Activated effector memory CD4-positive, alpha-beta T cell treated with anti-CD3 and anti-CD28 coated beads, Interleukin-2, amount 50 U/mL, for 16 hours (primary cell): ENCODE data around the gene MYO7A.

Experiments
- DNase-seq: peaks from one replicate; pipeline ENCODE4 v3.0.0-alpha.2; 2020

The MYO7A gene

DNA sequence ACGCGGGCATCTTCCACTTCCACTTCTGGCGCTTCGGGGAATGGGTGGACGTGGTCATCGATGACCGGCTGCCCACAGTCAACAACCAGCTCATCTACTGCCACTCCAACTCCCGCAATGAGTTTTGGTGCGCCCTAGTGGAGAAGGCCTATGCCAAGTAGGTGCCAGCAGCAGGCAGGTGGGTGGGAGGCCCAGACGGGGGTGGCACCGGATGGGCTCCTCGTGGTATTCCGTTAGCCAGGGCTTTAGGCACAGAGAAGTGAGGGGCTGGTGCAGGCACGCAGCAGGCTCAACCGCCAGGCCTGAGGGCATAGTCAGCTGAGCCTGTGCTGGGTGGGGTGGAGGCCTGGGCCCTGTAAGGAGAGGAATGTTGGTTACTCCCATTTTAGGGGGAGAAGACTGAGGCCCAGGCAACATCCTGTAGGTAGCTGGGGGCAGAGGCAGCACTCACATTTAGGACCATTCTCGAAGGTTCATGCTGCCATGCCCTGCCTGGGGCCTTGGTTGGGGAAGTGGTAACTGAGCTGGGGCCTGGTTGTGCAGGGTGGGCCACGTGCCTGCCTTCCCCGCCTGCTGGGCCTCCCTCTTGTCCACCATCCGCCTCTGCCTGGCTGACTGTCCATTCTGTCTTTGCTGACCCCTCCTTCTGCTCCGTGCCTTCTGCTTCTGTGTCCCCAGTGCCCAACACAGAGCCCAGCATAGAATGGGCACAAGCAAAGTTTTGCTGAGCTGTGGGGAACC is 15.2 kb upstream of the MYO7A start:
- DNase-seq = no peak

DNA sequence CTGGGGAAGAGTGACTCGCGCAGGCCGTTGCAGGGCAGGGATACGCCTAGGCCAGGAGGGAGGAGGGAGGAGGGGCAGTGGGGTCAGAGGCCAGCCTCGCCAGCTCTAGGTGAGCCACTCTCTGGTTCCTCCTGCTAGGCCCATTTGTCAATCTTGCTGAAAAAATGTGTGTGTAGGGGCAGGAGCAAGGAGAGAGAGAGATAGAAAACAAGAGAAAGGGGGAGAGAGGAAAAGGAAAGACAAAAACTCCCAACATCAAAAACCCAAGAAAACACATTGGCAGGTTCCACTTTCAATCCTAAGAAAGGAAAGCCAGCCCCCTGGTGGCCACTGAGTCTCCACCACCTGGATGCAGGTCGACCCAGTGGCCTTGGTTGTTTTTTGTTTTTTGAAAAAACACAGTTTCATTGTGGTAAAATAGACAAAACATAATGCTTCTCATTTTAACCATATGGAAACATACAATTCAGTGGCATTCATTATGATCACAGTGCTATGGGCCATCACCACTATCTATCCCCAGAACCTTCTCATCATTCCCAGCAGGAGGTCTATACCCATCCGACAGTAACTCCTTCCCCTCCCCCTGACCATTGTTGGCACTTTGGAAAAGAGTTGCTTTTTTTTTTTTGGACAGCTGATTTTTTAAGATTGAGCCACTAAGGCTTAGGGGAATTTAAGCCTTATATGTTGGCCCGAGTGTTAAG is 14.5 kb upstream of the MYO7A start:
- no peak for DNase-seq

DNA sequence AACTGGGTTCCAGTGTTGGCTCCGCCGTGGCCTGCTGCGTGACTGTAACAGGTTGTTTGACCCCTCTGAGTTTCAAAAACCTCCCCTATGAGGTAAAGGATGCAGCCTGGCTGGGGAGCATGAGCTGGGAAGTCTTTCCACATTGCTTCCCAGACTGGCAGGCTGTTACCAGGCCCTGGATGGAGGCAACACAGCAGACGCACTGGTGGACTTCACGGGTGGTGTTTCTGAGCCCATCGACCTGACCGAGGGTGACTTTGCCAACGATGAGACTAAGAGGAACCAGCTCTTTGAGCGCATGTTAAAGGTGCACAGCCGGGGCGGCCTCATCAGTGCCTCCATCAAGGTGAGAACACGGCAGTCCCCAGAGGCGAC is 14.0 kb upstream of the MYO7A start:
- no peak for DNase-seq

DNA sequence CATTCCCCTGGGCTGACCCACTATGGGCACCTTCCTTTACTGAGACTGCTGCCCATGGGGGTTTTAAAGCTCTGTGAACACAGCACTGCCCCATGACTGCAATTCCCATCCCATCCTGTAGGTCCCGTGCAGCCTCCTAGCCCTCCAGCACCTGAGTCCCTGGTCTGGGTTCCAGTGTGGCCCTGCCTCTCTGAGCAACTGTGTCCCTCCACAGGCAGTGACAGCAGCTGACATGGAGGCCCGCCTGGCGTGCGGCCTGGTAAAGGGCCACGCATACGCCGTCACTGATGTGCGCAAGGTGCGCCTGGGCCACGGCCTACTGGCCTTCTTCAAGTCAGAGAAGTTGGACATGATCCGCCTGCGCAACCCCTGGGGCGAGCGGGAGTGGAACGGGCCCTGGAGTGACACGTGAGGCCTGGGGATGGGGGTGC is 12.8 kb upstream of the MYO7A start:
- DNase-seq = no peak

DNA sequence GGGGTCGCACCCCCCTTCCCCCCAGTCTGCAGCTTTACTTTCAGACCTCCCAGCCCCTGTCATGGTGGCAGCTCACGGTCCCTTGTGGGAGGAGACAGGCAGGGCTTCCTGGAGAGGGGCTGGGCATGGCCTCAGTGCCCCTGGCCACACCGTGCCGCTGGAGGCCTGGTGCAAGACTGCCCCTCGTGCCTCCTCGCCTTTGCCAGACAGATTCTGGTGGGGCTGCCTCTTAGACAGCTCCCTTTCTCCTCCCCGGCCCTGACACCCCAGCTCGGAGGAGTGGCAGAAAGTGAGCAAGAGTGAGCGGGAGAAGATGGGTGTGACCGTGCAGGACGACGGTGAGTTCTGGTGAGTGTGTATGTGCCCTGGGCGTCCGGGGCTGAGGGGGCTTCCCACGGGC is 12.1 kb upstream of the MYO7A start:
- DNase-seq = no peak

DNA sequence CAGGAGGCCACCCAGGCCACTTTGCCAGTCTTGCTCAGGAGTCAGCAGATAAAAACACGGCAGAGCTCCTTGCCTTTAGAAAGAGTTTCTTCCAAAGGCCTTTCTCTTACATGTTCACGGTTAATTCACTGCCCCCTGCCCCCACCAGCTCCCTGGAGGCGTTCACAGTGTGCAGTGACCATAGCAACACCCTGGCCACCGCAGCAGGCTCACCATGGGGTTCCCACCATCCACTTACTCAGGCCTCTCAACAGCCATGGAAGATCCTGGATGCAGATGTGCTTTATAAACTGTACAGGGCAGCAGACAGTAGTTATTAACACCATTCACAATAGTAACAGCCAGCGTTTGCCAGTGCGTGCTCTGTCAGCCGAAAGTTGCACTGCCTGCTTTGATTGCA is 10.6 kb upstream of the MYO7A start:
- DNase-seq = no peak

DNA sequence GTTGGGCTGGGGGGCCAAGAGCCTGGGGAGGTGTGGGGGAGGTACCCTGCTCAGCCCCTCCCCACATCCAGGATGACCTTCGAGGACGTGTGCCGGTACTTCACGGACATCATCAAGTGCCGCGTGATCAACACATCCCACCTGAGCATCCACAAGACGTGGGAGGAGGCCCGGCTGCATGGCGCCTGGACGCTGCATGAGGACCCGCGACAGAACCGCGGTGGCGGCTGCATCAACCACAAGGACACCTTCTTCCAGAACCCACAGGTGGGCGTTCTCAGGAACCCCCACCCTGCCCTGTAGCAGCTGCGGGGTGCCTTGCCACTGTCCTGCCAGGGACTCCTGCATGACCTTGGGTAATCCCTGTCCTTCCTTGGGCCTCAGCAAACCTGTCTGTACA is 10.0 kb upstream of the MYO7A start:
- DNase-seq = no peak

DNA sequence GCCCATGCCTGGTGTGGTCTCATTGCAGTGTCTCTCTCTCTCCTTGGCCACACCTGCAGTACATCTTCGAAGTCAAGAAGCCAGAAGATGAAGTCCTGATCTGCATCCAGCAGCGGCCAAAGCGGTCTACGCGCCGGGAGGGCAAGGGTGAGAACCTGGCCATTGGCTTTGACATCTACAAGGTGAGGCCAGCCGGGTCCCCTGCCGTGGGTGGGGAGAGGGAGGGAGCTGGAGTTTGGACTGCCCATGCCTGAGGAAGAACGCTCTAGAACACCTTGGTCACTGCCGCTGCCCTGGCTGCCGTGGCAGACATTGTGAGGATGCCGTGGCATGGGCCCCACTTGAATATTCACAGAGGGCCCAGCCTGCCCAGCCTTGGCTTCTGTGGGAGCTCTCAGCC is 9.1 kb upstream of the MYO7A start:
- DNase-seq = no peak

DNA sequence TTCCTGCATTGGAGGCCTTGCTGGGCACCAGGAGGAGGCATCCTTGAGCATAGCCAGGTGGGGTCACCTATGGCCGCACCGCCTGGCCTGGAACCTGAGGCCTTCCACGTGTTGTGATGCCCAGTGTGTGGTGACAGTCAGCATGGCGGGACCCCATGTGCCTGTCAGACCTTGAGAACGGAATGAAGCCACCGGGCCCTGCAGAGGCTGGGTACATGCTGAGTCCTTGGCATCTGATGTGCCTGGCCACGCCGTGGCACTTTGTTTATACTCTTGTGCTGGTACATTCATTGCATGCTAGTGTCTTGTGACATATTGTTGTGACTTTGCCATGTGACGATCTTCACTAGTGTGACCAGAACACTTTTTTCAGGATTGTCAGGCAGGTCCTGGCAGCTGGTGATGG is 8.5 kb upstream of the MYO7A start:
- DNase-seq = no peak

DNA sequence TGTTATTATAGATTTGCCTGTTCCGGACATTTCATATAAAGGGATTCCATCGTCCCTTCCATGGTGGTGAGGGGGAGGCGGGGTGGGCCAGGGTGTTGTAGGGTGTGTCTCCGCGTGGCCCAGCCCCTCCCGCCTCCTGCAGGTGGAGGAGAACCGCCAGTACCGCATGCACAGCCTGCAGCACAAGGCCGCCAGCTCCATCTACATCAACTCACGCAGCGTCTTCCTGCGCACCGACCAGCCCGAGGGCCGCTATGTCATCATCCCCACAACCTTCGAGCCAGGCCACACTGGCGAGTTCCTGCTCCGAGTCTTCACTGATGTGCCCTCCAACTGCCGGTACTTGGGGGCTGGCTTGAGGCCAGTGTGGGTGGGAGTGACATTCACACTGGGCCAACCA is 7.5 kb upstream of the MYO7A start:
- no peak for DNase-seq

DNA sequence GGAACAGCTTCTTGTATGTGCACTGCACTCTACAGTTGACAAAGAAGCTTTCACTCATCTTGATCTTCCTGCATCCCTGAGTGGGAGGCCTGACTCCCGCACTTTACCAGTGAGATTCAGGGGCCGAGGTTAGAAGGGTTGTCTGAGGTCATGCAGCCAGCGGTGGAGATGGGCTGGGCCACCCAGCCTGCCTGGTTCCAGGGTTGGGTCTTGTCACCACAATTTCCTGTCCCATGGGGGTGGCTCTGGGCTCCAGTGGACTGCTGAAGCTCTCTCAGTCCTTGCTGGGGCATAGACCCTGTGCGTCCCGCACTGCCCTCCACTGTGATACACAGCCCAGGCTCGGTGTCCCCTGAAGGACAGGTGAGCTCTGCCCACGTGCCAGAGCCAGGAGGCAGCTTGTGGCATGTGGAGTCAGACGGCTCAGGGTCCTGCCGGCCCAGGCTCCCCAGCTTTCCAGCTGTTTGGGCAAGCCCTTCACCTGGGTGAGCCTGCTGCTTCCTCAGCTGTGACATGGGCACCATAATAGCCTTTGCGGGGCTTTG is 6.9 kb upstream of the MYO7A start:
- DNase-seq = no peak

DNA sequence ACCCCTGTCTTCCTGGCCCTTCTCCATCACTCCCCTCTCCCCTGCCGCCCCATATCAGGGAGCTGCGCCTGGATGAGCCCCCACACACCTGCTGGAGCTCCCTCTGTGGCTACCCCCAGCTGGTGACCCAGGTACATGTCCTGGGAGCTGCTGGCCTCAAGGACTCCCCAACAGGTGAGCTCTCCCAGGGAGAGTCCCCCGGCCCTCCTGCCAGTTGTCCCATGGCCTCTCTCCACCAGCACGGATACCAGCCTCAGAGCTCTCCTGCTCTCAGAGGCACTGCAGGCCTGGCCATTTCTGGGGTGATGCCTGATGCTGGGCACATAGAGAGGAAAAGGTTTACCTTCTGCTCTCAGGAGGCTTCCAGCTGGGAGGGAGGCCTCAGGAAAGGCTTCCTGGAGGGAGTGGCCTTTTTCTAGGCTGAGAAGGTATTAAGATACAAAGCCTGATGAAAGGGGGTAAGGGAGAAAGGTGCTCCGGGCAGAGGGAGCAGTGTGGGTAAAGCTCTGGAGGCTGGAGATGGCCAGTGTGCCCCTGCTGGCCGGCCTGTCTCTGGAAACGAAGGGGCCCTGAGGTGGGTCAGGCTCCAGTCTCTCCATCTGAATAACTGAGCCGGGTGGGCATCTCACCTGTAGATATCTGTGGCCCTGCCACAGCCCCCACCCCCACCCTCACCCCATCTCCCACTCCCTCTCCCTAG is 6.0 kb upstream of the MYO7A start:
- DNase-seq = no peak

DNA sequence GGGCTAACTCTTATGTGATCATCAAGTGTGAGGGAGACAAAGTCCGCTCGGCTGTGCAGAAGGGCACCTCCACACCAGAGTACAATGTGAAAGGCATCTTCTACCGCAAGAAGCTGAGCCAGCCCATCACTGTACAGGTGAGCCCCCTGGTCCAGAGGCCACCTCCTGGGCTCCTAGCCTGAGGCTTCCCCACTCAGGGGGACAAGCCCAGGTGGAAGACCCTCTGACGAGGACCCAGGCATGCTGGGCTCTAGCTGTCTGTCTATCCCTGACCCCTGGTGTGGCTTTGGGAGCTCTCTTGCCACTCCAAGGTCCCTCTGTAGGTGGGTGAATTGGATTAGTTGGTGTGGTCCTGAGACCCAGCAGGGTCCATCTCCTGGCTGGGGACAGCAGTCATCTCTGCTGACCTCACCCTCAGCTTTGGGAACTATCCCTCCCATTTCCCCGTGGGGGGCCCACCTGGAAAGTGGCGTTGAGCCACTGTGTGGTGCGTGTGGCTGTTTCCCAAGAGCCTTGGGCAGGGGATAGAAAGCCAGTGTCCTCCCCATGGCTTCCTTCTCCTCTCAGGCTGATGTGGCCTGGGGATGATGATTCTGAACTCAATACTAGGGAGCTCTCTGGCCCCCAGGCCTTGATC is 5.4 kb upstream of the MYO7A start:
- DNase-seq = no peak

DNA sequence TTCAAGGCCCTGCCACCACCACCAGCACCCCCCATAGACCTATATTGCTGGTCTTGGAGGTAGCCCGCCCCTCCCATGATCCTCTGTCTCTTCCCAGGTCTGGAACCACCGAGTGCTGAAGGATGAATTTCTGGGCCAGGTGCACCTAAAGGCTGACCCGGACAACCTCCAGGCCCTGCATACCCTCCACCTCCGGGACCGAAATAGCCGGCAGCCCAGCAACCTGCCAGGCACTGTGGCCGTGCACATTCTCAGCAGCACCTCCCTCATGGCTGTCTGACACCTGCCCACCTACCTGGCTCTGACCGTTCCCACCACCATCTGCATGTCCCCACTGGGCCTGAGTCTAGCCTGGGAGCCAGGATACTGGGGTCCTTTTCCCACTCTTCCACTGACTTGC is 4.5 kb upstream of the MYO7A start:
- no peak for DNase-seq

DNA sequence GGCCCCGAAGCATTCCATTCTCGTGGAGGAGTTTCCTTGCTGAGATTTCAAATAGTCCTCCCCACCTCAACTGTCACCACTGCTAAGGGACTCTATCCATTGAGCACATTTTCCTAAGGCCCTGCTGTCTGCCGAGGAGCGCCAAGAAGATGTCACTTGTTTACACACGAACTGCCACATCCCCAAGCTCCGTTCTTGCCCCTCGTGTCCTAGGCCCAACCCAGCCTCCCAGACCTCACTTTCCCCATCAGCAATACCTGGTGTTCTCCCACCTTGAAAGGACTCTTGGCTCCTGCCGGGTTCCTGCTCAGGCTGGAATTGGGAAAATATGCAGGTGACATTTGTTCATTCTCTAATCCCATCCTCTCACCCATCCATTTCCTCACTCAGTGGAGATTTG is 4.0 kb upstream of the MYO7A start:
- DNase-seq = no peak

DNA sequence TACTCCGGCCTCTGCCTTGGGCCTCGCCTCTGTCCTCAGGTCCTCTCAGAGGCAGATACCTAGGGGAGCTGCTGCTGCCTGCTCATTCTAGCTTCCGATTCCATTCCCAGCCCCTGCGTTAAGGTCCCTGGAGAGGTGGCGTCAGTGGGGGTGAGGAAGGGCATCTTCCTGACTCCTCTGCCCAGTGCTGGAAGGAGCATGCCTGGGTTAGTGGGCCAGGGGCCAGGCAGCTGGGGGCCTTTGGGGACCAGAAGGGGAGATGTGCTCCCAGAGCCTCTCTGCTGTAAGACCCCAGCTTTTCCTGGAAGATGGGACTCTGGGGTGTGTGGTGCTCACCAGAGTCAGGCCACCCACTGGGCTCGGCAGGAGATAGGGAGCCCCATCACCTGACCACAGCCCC is 3.6 kb upstream of the MYO7A start:
- no peak for DNase-seq

DNA sequence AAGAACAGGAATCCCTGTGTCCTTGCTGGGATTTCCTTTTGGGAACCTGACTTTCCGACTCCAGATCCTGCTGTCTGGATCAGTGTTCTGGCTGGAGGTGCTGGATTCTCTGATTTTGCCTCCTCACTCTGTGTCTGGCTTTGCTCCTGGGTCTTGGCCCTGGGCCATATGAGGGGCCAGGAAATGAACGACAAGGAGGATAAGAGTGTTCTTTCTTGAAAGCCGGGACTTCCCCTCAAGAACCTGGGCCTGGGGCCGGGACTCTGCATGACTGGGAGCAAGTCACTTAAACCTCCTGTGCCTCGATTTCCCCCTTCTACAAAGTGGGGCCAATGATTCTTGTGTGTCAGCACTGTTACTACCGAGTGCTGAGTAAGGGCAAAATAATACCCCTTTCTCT is 2.9 kb upstream of the MYO7A start:
- no peak for DNase-seq

DNA sequence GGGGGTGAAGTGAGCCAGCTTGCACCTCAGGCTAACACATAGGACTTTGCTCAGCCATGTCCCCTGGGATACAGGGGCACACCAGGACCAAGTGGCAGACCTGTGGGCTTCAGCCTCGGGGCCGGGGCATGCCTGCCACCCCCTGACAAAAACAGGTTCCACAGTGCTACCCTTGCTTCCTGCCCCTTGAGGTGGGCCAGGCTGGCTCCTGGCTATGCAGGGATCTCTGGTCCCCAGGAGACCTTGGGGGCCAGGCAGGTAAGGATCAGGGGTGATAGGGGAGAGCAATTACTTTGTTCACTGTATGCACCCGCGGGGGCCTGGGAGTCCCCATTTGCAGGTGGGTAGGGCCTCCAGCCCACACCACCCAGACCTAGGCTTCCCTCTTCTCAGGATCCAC is 2.4 kb upstream of the MYO7A start:
- DNase-seq = no peak

DNA sequence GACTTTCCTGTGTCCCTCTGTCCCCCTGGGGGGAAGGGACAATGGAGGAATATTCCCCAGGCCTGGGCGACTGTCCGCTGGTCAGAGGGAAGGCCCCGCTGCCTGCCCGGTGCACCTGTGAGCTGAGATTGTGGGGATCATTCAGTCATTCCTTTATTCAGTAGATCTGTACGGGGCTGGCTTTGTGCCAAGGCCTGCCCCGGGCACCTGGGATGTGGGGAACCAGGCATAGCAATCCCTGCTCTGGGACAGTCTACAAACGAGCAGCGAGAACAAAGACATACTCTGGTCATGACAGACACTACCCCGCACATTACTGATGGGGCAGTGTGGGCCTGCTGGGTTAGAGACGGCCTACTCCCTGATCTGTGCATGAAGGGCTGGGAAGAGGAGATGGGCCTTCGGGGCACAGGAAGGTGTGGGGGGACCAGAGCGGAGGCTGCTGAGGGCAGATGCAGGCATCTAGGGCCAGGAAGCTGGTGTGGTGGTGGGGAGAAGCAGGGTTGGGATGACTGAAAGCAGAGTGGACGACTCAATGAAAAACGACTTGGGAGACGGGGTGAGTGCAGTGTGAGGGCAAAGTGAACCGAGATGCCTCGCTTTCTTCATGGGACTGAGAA is 1.8 kb upstream of the MYO7A start:
- DNase-seq = no peak

DNA sequence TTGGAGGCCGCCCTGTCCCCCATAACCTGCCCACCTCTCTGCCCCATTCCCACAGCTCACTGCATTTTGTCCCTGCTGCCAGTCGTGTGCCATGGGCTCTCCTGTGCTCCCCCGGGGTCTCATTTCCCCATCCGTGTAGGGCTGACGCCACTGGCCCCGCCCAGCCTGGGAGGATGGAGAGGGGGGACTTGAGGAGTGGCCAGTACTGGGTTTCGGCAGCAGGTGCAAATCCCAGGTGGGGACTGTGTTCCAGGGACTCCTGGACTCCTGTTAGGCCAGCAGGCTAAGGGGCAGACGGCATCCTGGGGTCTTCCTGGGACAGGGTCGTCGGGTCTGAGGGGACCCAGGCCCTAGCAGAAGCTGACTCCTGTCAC is 1.2 kb upstream of the MYO7A start:
- DNase-seq = no peak

DNA sequence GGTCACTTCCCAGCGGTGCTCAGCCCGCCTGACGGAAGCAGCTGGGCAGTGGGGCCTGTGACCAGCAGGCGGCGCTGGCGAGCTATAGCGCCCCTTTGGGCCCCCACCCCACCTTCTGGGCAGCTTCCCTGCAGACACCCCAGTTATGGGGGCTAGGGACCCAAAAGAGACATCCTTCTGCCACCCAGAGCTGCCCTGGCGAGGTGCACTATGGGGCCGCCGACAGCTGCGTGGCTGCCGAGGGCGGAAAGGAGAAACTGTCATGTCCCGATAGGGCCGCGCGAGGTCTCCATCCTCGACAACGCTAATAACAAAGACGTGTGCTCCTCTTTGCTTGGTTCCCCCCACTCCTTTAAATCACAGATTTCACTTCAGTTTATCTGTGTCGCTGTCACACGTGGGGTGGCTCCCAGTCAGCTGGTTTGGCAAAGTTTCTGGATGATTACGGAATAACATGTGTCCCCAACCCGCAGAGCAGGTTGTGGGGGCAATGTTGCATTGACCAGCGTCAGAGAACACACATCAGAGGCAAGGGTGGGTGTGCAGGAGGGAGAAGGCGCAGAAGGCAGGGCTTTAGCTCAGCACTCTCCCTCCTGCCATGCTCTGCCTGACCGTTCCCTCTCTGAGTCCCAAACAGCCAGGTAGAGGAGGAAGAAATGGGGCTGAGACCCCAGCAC is 673 bp upstream of the MYO7A start:
- peak; percentile 85 for DNase-seq

DNA sequence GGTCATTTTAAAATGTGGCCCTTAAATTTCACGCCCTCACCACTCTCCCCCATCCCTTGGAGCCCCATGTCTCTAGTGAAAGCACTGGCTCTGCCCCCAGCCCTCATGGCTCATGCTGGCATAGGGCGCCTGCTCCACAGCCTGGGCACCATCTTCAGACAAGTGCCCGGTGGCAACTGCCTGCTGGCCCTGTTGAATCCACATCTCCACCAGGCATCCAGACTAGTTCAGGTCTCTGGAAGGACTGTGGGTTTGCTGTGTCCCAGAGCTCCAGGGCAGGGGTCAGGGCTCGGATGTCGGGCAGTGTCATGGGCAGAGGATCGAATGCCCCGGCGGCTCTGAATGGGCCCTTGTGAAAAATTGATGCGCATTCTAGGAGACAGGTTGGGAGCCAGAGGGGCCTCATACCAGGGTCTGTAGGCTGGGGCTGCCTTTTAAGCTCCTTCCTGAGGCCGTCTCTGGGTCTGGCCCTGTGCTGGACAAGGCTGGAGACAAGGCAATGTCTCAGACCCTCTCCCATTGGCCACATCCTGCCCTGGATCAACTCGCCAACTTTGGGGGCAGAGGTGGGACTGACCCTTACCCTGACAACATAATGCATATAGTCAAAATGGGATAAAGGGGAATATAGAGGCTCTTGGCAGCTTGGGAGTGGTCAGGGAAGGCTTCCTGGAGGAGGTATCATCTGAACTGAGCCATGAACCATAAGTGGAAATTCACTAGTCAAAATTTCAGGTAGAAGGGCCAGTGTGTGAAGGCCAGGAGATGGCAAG is 1.2 kb downstream of the MYO7A start:
- no peak for DNase-seq
